T-cell (primary cell): Measurements from ENCODE around the gene CDHR4. TPM values are rescaled to one million over a fixed set of nuclear protein-coding genes. Genes with fewer than 3 reads are reported as not detected.

Source experiments
- ATAC-seq, 4 experiments: fragments of 200-7000 bp in 3 of 4; fragments of 150-1000 bp in 1 of 4; cut with Tn5 transposase; replicated peaks in 1 of 4; 1 replicate in 3 of 4; 2 replicates in 1 of 4; pipeline ENCODE4 v1.10.0; 2021; ENCODE audit warnings: moderate library complexity in 3 of 4, mild to moderate bottlenecking in 2 of 4, moderate number of reproducible peaks in 1 of 4
- CTCF ChIA-PET, 2 donors: fragments of 300-600 bp; sonication (Branson Sonifier 250); formaldehyde crosslinking; loops; one replicate each; lab custom pipeline; 2022; ENCODE audit warnings: antibody characterized with exemption in 2 of 2; lab: Charles Lee
- POLR2A ChIA-PET, 2 donors: fragments of 300-600 bp; sonication (Branson Sonifier 250); formaldehyde crosslinking; loops; one replicate each; lab custom pipeline; 2022; ENCODE audit warnings: antibody characterized with exemption in 2 of 2; lab: Charles Lee
- DNase-seq, 35 experiments: peaks; one replicate each; pipeline versions ENCODE4 v3.0.0 to v3.0.0-alpha.2; 2013 to 2023
- H3K27ac ChIP-seq: one replicate; pipeline ENCODE4 v1.5.1; 2013; ENCODE audit warnings: low read length
- H3K27me3 ChIP-seq, 2 experiments: replicated peaks in 1 of 2; 1 replicate in 1 of 2; 2 replicates in 1 of 2; pipeline versions ENCODE4 v1.6.1 to v1.7.0; 2013; ENCODE audit warnings: low read length in 1 of 2, mixed read lengths in 1 of 2; ENCODE audit not compliant: control insufficient read depth in 2 of 2, insufficient read depth in 2 of 2; ENCODE audit errors: extremely low read depth in 1 of 2
- H3K36me3 ChIP-seq, 2 donors: 1 replicate in 1 of 2; 2 replicates in 1 of 2; pipeline versions ENCODE4 v1.6.1 to v1.7.0; 2013; ENCODE audit warnings: low read length in 1 of 2; ENCODE audit not compliant: control insufficient read depth in 2 of 2, insufficient read depth in 1 of 2; ENCODE audit errors: extremely low read depth in 1 of 2
- H3K4me1 ChIP-seq, 2 experiments: 1 replicate in 1 of 2; 2 replicates in 1 of 2; pipeline versions ENCODE4 v1.6.1 to v1.7.0; 2013; ENCODE audit warnings: low read length in 2 of 2, mixed read lengths in 1 of 2; ENCODE audit not compliant: insufficient read depth in 2 of 2, control insufficient read depth in 1 of 2; ENCODE audit errors: extremely low read depth in 1 of 2
- H3K4me3 ChIP-seq, 2 donors: 1 replicate in 1 of 2; 2 replicates in 1 of 2; pipeline versions ENCODE4 v1.5.1 to v1.7.0; 2013; ENCODE audit warnings: mild to moderate bottlenecking in 2 of 2, low read length in 1 of 2, moderate library complexity in 1 of 2; ENCODE audit not compliant: control insufficient read depth in 1 of 2; ENCODE audit errors: extremely low read depth in 1 of 2
- H3K9me3 ChIP-seq: 2 replicates; pipeline ENCODE4 v1.7.0; 2013
- H3K27ac Mint-ChIP-seq, 2 donors: one replicate each; pipeline ENCODE4 v1.8.0; 2020 to 2021; ENCODE audit warnings: mild to moderate bottlenecking in 2 of 2, mixed read lengths in 2 of 2
- H3K27me3 Mint-ChIP-seq, 2 donors: one replicate each; pipeline ENCODE4 v1.8.0; 2021 to 2022; ENCODE audit warnings: mixed read lengths in 2 of 2
- H3K36me3 Mint-ChIP-seq: one replicate; pipeline ENCODE4 v1.8.0; 2021; ENCODE audit warnings: mixed read lengths
- H3K4me1 Mint-ChIP-seq, 3 donors: one replicate each; pipeline ENCODE4 v1.8.0; 2020 to 2022; ENCODE audit warnings: mixed read lengths in 3 of 3, mild to moderate bottlenecking in 1 of 3
- H3K4me3 Mint-ChIP-seq, 3 donors: one replicate each; pipeline ENCODE4 v1.8.0; 2020 to 2022; ENCODE audit warnings: mild to moderate bottlenecking in 3 of 3, mixed read lengths in 3 of 3, moderate library complexity in 3 of 3
- H3K9me3 Mint-ChIP-seq, 3 donors: one replicate each; pipeline ENCODE4 v1.8.0; 2020 to 2022; ENCODE audit warnings: mixed read lengths in 3 of 3
- WGBS: methylation state at CpG from one replicate; pipeline ENCODE4 v1.1.5; 2013; ENCODE audit warnings: missing lambda C conversion rate; ENCODE audit not compliant: insufficient coverage; 5-methylcytosine and 5-hydroxymethylcytosine counted together
- total RNA-seq, 35 experiments: library from RNA in 6 of 35; stranded (reverse) in 6 of 35; fragments of 120-200 nt in 1 of 35; gene quantifications; one replicate each; pipeline versions ENCODE4 v1.2.1 to v1.2.4 and lab custom pipeline; 2013 to 2026

The CDHR4 gene
- total RNA-seq, 5 donors from 2014 or later (not counting 1 experiment from before 2014, with no cell fraction given) = 0.35 to 0.68 (median 0.36) TPM; not detected in 1

- Histone ChIP-seq H3K36me3 (peaks cover 5 to 7% of the 10 kb centered on the region in 2 donors), H3K9me3 (no peaks in the 10 kb centered on the region), H3K27me3 (no peaks in the 10 kb centered on the region), H3K4me1 (peaks cover 0 to 3% of the 10 kb centered on the region in 2 experiments), H3K27ac (no peak overlapping the region), H3K4me3 (no peak overlapping the region)
- Mint-ChIP-seq H3K27me3 (no peaks in the 10 kb centered on the region), H3K4me3 (no peak overlapping the region), H3K9me3 (no peaks in the 10 kb centered on the region), H3K27ac (no peak overlapping the region), H3K36me3 (peaks cover 17% of the 10 kb centered on the region), H3K4me1 (peaks cover 16 to 45% (median 42%) of the 10 kb centered on the region in 3 donors)
- no peak for ATAC-seq
- DNase-seq = no peak
- ChIA-PET CTCF (interaction anchor here in 1 of 2 donors (0.5 to 1.0 kb wide), 2 partner anchors 14 to 1981 kb away, joined by 3 to 5 read pairs; no protein-coding TSS in a partner anchor), POLR2A (no interaction called here)
- no CpG with 5 or more reads among the region's 3 CpGs for WGBS
Observed at GRCh38 chr3:49769286-49769915, 30.3 kb downstream of the CDHR4 start.

GRCh38 chr3:49763981-49764380, 35.7 kb downstream of the CDHR4 start:
- H3K4me1 ChIP-seq = no peaks in the 10 kb centered on the region
- CTCF ChIA-PET = no interaction called here
- Mint-ChIP-seq H3K9me3 (no peaks in the 10 kb centered on the region), H3K4me3 (no peak overlapping the region), H3K4me1 (peaks cover 19 to 24% (median 19%) of the 10 kb centered on the region in 3 donors), H3K36me3 (peaks cover 14% of the 10 kb centered on the region), H3K27me3 (no peaks in the 10 kb centered on the region), H3K27ac (no peak overlapping the region)
- no peak overlapping the region for H3K27ac ChIP-seq
- H3K4me3 ChIP-seq = no peak overlapping the region
- H3K27me3 ChIP-seq = no peaks in the 10 kb centered on the region
- peaks cover 2 to 7% of the 10 kb centered on the region in 2 donors for H3K36me3 ChIP-seq
- no CpG with 5 or more reads among the region's 4 CpGs for WGBS
- DNase-seq = no peak
- no peaks in the 10 kb centered on the region for H3K9me3 ChIP-seq
- ATAC-seq = no peak
- POLR2A ChIA-PET = no interaction called here

GRCh38 chr3:49761661-49762060, 38.0 kb downstream of the CDHR4 start:
- WGBS = no CpG with 5 or more reads among the region's 3 CpGs

GRCh38 chr3:49759226-49759625, 40.4 kb downstream of the CDHR4 start:
- H3K36me3 Mint-ChIP-seq = peaks cover 6% of the 10 kb centered on the region
- no peaks in the 10 kb centered on the region for H3K9me3 Mint-ChIP-seq
- no CpG with 5 or more reads among the region's 1 CpG for WGBS
- H3K4me1 Mint-ChIP-seq = peaks cover 35 to 37% (median 37%) of the 10 kb centered on the region in 3 donors
- no peak overlapping the region for H3K27ac Mint-ChIP-seq
- H3K4me3 ChIP-seq = no peak overlapping the region
- no peak overlapping the region for H3K27ac ChIP-seq
- ChIA-PET POLR2A (no interaction called here), CTCF (interaction anchor here in 1 of 2 donors (0.6 kb wide), 1 partner anchor 714 kb away, joined by 3 read pairs; no protein-coding TSS in a partner anchor)
- peaks cover 0 to 2% of the 10 kb centered on the region in 2 donors for H3K36me3 ChIP-seq
- H3K4me3 Mint-ChIP-seq = no peak overlapping the region
- no peaks in the 10 kb centered on the region for H3K27me3 ChIP-seq
- DNase-seq = no peak
- H3K27me3 Mint-ChIP-seq = no peaks in the 10 kb centered on the region
- no peak for ATAC-seq
- H3K9me3 ChIP-seq = no peaks in the 10 kb centered on the region
- no peaks in the 10 kb centered on the region for H3K4me1 ChIP-seq

More at GRCh38 chr3:49761661-49762060, 38.0 kb downstream of the CDHR4 start:
- ChIA-PET CTCF (no interaction called here), POLR2A (no interaction called here)
- Histone ChIP-seq H3K4me1 (no peaks in the 10 kb centered on the region), H3K36me3 (peaks cover 4 to 7% of the 10 kb centered on the region in 2 donors), H3K9me3 (no peaks in the 10 kb centered on the region), H3K27me3 (no peaks in the 10 kb centered on the region), H3K4me3 (no peak overlapping the region), H3K27ac (no peak overlapping the region)
- H3K27ac Mint-ChIP-seq = no peak overlapping the region
- no peak for DNase-seq
- peaks cover 14% of the 10 kb centered on the region for H3K36me3 Mint-ChIP-seq
- ATAC-seq = no peak
- H3K4me3 Mint-ChIP-seq = no peak overlapping the region
- no peaks in the 10 kb centered on the region for H3K9me3 Mint-ChIP-seq
- no peaks in the 10 kb centered on the region for H3K27me3 Mint-ChIP-seq
- H3K4me1 Mint-ChIP-seq = peaks cover 22 to 32% (median 26%) of the 10 kb centered on the region in 3 donors

- no peak overlapping the region for H3K4me3 ChIP-seq
- Mint-ChIP-seq H3K27me3 (no peaks in the 10 kb centered on the region), H3K4me3 (no peak overlapping the region), H3K4me1 (peaks cover 43 to 52% (median 47%) of the 10 kb centered on the region in 3 donors), H3K36me3 (peaks cover 7% of the 10 kb centered on the region), H3K27ac (no peak overlapping the region), H3K9me3 (no peaks in the 10 kb centered on the region)
- 100% methylated on average over 1 of the region's 2 CpGs for WGBS
- ATAC-seq = no peak
- no peak overlapping the region for H3K27ac ChIP-seq
- CTCF ChIA-PET = interaction anchor here in 1 of 2 donors (1.3 to 1.7 kb wide), 2 partner anchors 8 to 82 kb away, joined by 3 to 4 read pairs; no protein-coding TSS in a partner anchor
- DNase-seq = no peak
- H3K36me3 ChIP-seq = peaks cover 0 to 2% of the 10 kb centered on the region in 2 donors
- no peaks in the 10 kb centered on the region for H3K4me1 ChIP-seq
- POLR2A ChIA-PET = no interaction called here
- H3K9me3 ChIP-seq = no peaks in the 10 kb centered on the region
- no peaks in the 10 kb centered on the region for H3K27me3 ChIP-seq
Observed at GRCh38 chr3:49757197-49757596, 42.5 kb downstream of the CDHR4 start.

- ChIA-PET POLR2A (no interaction called here), CTCF (no interaction called here)
- peaks cover 43 to 52% (median 47%) of the 10 kb centered on the region in 3 donors for H3K4me1 Mint-ChIP-seq
- H3K4me3 Mint-ChIP-seq = no peak overlapping the region
- Histone ChIP-seq H3K27me3 (no peaks in the 10 kb centered on the region), H3K36me3 (peaks cover 0 to 2% of the 10 kb centered on the region in 2 donors), H3K4me1 (no peaks in the 10 kb centered on the region), H3K27ac (no peak overlapping the region), H3K4me3 (no peak overlapping the region), H3K9me3 (no peaks in the 10 kb centered on the region)
- no peak for ATAC-seq
- no CpG with 5 or more reads among the region's 1 CpG for WGBS
- H3K36me3 Mint-ChIP-seq = peaks cover 7% of the 10 kb centered on the region
- H3K27me3 Mint-ChIP-seq = no peaks in the 10 kb centered on the region
- no peak overlapping the region for H3K27ac Mint-ChIP-seq
- H3K9me3 Mint-ChIP-seq = no peaks in the 10 kb centered on the region
- DNase-seq = no peak
Observed at GRCh38 chr3:49756036-49756435, 43.6 kb downstream of the CDHR4 start.
